ENCODE measurements around the gene RELA. TPM values are rescaled to one million over a fixed set of nuclear protein-coding genes. Genes with fewer than 3 reads are reported as not detected.
"Not testable (repeated sequence)": the region's sequence is repeated elsewhere in the genome, so short reads cannot be mapped to it uniquely, and the experiment has no call there.

RELA gene
- polyA plus RNA-seq, 3 donors = 21.3 to 67.9 (median 30.9) TPM

GRCh38 chr11:65709661-65710060 lies 46.9 kb upstream of the RELA start:
- 78% methylated on average over 5 of the region's 8 CpGs for WGBS (ENCODE audit: insufficient coverage)
- Histone ChIP-seq H3K4me1 (ENCODE audit: control insufficient read depth in 1 of 2, insufficient read depth in 2 of 2, low read length in 2 of 2) (peaks cover 18 to 29% of the 10 kb centered on the region in 2 donors), H3K9me3 (replicated peaks in 1 of 2; ENCODE audit: control insufficient read depth in 1 of 2, insufficient read depth in 1 of 2, low read length in 2 of 2) (no peaks in the 10 kb centered on the region), H3K79me2 (ENCODE audit: insufficient read depth, low read length) (peaks cover 22% of the 10 kb centered on the region), H3K4me3 (replicated peaks in 1 of 3; ENCODE audit: low read depth in 2 of 3, low read length in 3 of 3) (no peak overlapping the region), H3K36me3 (replicated peaks in 1 of 2; ENCODE audit: control insufficient read depth in 1 of 2, insufficient read depth in 2 of 2, low read length in 2 of 2) (peaks cover 13 to 17% of the 10 kb centered on the region in 2 donors), H3K27me3 (ENCODE audit: control insufficient read depth in 2 of 2, insufficient read depth in 2 of 2, low read length in 2 of 2) (no peaks in the 10 kb centered on the region), H2AFZ (ENCODE audit: insufficient read depth, low read depth, low read length, poor library complexity, severe bottlenecking) (no peak overlapping the region), H3K9ac (ENCODE audit: insufficient read depth, low read length, poor library complexity, severe bottlenecking) (no peak overlapping the region), H4K20me1 (ENCODE audit: insufficient read depth, low read length) (peaks cover 14% of the 10 kb centered on the region), H3K27ac (ENCODE audit: low read depth in 1 of 2, low read length in 2 of 2) (no peak overlapping the region), H3K4me2 (replicated peaks; ENCODE audit: extremely low read depth, low read length, poor library complexity, severe bottlenecking) (no peak overlapping the region)
- TF ChIP-seq CTCF (IDR thresholded peaks at IDR 0.05) = no peak
- DNase-seq = no peak
- Mint-ChIP-seq H3K9me3 (no peaks in the 10 kb centered on the region), H3K27me3 (ENCODE audit: low read depth in 3 of 3) (peaks cover 2 to 4% (median 4%) of the 10 kb centered on the region in 3 donors), H3K36me3 (peaks cover 15 to 17% of the 10 kb centered on the region in 2 donors), H3K4me3 (no peak overlapping the region), H3K4me1 (peaks cover 24% of the 10 kb centered on the region), H3K27ac (peak overlapping the region in 1 of 7 donors; percentile 42)
- intact Hi-C loops (cut with micrococcal nuclease) = loop anchor here (5.0 to 10.0 kb wide), 3 partner anchors 58 to 85 kb away; partner anchors contain the start of gene AP5B1 (in 1 of the 2)

GRCh38 chr11:65708451-65708850 lies 45.7 kb upstream of the RELA start:
- Histone ChIP-seq H3K9ac (ENCODE audit: insufficient read depth, low read length, poor library complexity, severe bottlenecking) (no peak overlapping the region), H3K36me3 (replicated peaks in 1 of 2; ENCODE audit: control insufficient read depth in 1 of 2, insufficient read depth in 2 of 2, low read length in 2 of 2) (peaks cover 3 to 5% of the 10 kb centered on the region in 2 donors), H3K27me3 (ENCODE audit: control insufficient read depth in 2 of 2, insufficient read depth in 2 of 2, low read length in 2 of 2) (no peaks in the 10 kb centered on the region), H3K4me3 (replicated peaks in 1 of 3; ENCODE audit: low read depth in 2 of 3, low read length in 3 of 3) (no peak overlapping the region), H3K9me3 (replicated peaks in 1 of 2; ENCODE audit: control insufficient read depth in 1 of 2, insufficient read depth in 1 of 2, low read length in 2 of 2) (no peaks in the 10 kb centered on the region), H3K79me2 (ENCODE audit: insufficient read depth, low read length) (peaks cover 10% of the 10 kb centered on the region), H3K27ac (ENCODE audit: low read depth in 1 of 2, low read length in 2 of 2) (no peak overlapping the region), H2AFZ (ENCODE audit: insufficient read depth, low read depth, low read length, poor library complexity, severe bottlenecking) (no peak overlapping the region), H3K4me1 (ENCODE audit: control insufficient read depth in 1 of 2, insufficient read depth in 2 of 2, low read length in 2 of 2) (peaks cover 18 to 29% of the 10 kb centered on the region in 2 donors), H4K20me1 (ENCODE audit: insufficient read depth, low read length) (peaks cover 8% of the 10 kb centered on the region), H3K4me2 (replicated peaks; ENCODE audit: extremely low read depth, low read length, poor library complexity, severe bottlenecking) (no peak overlapping the region)
- WGBS (ENCODE audit: insufficient coverage) = no CpG with 5 or more reads among the region's 5 CpGs
- H3K27me3 Mint-ChIP-seq (ENCODE audit: low read depth in 3 of 3) = peaks cover 2 to 4% (median 4%) of the 10 kb centered on the region in 3 donors
- no peaks in the 10 kb centered on the region for H3K9me3 Mint-ChIP-seq
- H3K36me3 Mint-ChIP-seq = peaks cover 4 to 5% of the 10 kb centered on the region in 2 donors
- H3K4me3 Mint-ChIP-seq = no peak overlapping the region
- no peak for DNase-seq
- TF ChIP-seq CTCF (IDR thresholded peaks at IDR 0.05) = no peak
- intact Hi-C loops (cut with micrococcal nuclease) = loop anchor here in 1 of 2 donors (10.0 kb wide), 1 partner anchor 84 kb away; no protein-coding TSS in a partner anchor
- no peak overlapping the region for H3K27ac Mint-ChIP-seq
- peaks cover 20% of the 10 kb centered on the region for H3K4me1 Mint-ChIP-seq

GRCh38 chr11:65707002-65707401 lies 44.3 kb upstream of the RELA start:
- DNase-seq; H3K27ac ChIP-seq (ENCODE audit: low read depth in 1 of 2, low read length in 2 of 2); H3K36me3 ChIP-seq (replicated peaks in 1 of 2; ENCODE audit: control insufficient read depth in 1 of 2, insufficient read depth in 2 of 2, low read length in 2 of 2); H3K4me3 ChIP-seq (replicated peaks in 1 of 3; ENCODE audit: low read depth in 2 of 3, low read length in 3 of 3); H3K9me3 Mint-ChIP-seq; H3K27ac Mint-ChIP-seq; H3K36me3 Mint-ChIP-seq; H4K20me1 ChIP-seq (ENCODE audit: insufficient read depth, low read length); H3K27me3 ChIP-seq (ENCODE audit: control insufficient read depth in 2 of 2, insufficient read depth in 2 of 2, low read length in 2 of 2); H3K79me2 ChIP-seq (ENCODE audit: insufficient read depth, low read length); H2AFZ ChIP-seq (ENCODE audit: insufficient read depth, low read depth, low read length, poor library complexity, severe bottlenecking); H3K4me2 ChIP-seq (replicated peaks; ENCODE audit: extremely low read depth, low read length, poor library complexity, severe bottlenecking); H3K9ac ChIP-seq (ENCODE audit: insufficient read depth, low read length, poor library complexity, severe bottlenecking); H3K9me3 ChIP-seq (replicated peaks in 1 of 2; ENCODE audit: control insufficient read depth in 1 of 2, insufficient read depth in 1 of 2, low read length in 2 of 2); H3K4me3 Mint-ChIP-seq; H3K27me3 Mint-ChIP-seq (ENCODE audit: low read depth in 3 of 3): not testable (repeated sequence)
- intact Hi-C loops (cut with micrococcal nuclease) = loop anchor here in 1 of 2 donors (10.0 kb wide), 1 partner anchor 82 kb away; no protein-coding TSS in a partner anchor
- 94% methylated on average over 6 of the region's 12 CpGs for WGBS (ENCODE audit: insufficient coverage)
- H3K4me1 Mint-ChIP-seq = peaks cover 10% of the 10 kb centered on the region
- H3K4me1 ChIP-seq (ENCODE audit: control insufficient read depth in 1 of 2, insufficient read depth in 2 of 2, low read length in 2 of 2) = peaks cover 12 to 18% of the 10 kb centered on the region in 2 donors

Measured in CD14-positive monocyte (primary cell).